HTR-8/SVneo (cell line): Measurements from ENCODE around the gene ASAP2.

Source experiments
- DNase-seq: peaks from one replicate; pipeline ENCODE4 v3.0.0; 2011; ENCODE audit warnings: low spot score, mixed read lengths; ENCODE audit not compliant: insufficient read length
- FAIRE-seq: peaks from 2 replicates; lab custom pipeline; 2011; peaks lifted over from hg19 to GRCh38; lab: Jason Lieb, UNC

ASAP2 gene

DNA sequence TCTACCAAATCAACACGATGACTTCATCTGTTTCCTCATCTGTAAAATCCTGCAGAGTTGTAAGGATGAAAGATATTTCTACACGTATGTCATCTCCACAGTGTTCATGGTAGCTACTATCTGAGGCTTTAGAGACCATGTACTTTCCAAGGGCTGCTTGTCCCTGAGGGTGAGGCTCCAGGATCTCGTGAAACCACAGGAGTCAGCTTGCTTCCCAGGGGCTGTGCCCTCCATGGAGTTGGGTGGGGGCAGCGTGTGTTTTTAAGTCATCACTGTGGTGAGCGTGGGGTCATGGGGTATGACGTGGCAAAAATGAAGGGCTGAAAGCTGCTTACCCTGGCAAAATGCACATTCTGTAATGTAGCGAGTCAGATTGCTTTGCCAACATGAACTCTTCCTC lies 81.6 kb downstream of the ASAP2 start:
- DNase-seq, result no peak

DNA sequence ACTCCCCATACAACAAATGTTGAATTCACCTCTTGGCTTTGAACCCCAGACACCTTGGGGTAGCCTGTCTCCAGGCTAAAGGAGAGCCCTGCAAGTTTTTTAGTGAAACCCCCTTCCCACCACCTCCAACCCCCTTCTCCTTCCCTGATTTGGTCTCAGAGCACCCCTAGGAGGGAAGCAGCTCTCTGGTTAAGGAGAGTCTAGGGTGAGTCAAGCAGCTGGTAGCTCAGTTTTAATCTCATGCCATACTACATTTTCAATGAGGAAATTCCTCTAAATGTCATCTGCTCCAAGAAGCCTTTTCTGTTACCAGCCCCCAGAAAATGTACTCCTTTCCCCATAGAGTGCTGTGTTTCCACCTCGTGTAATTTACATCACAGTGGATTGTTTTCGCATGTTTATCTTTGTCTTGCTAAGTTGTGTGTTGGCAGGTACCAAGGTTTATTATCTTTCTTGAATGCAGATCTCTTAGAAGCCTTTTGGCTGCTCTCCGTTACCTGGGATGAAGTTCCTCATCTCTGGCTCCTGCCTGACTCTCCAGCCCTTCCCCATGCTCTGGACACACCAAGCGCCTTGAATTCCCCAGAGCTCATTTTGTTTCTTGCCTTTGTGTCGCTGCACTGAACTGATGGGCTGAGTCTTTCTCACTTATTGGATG lies 82.2 kb downstream of the ASAP2 start:
- DNase-seq, result no peak
- FAIRE-seq, result no peak

More for the DNA sequence above, 81.6 kb downstream of the ASAP2 start:
- FAIRE-seq, result no peak

- FAIRE-seq (no peak), DNase-seq (no peak)
These were observed 84.7 kb downstream of the ASAP2 start for GRCh38 chr2:9291331-9291730.

- FAIRE-seq (no peak), DNase-seq (no peak)
These were observed 85.3 kb downstream of the ASAP2 start for GRCh38 chr2:9291866-9292265.

- FAIRE-seq (no peak), DNase-seq (no peak)
These were observed 85.8 kb downstream of the ASAP2 start for GRCh38 chr2:9292426-9292825.

DNA sequence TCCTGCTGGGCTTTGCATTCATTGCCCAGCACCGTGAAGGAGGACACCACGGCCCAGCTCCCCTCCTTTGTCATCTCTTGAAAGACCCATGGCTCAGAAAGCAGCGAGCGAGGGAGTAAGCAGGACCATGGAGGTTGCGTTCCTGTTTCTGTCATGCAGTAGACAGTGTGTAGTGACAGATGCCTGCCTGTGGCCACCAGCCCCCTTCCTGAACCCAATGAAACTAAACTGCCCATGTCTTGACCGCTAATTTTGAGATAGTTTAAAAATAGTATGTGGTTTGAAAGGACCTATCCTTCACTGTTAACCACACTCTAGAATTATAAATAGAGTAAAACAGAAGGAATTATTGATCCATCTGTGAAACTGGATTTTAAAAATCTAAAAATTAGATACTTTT lies 88.2 kb downstream of the ASAP2 start:
- no peak for DNase-seq
- no peak for FAIRE-seq

- FAIRE-seq (no peak), DNase-seq (no peak)
These were observed 89.9 kb downstream of the ASAP2 start for GRCh38 chr2:9296559-9296958.

- no peak for DNase-seq
- no peak for FAIRE-seq
These were observed 90.5 kb downstream of the ASAP2 start for GRCh38 chr2:9297156-9297555.

- DNase-seq (no peak), FAIRE-seq (no peak)
These were observed 91.2 kb downstream of the ASAP2 start for GRCh38 chr2:9297807-9298206.

GRCh38 chr2:9298583-9298982 lies 92.0 kb downstream of the ASAP2 start:
- FAIRE-seq, result no peak

DNA sequence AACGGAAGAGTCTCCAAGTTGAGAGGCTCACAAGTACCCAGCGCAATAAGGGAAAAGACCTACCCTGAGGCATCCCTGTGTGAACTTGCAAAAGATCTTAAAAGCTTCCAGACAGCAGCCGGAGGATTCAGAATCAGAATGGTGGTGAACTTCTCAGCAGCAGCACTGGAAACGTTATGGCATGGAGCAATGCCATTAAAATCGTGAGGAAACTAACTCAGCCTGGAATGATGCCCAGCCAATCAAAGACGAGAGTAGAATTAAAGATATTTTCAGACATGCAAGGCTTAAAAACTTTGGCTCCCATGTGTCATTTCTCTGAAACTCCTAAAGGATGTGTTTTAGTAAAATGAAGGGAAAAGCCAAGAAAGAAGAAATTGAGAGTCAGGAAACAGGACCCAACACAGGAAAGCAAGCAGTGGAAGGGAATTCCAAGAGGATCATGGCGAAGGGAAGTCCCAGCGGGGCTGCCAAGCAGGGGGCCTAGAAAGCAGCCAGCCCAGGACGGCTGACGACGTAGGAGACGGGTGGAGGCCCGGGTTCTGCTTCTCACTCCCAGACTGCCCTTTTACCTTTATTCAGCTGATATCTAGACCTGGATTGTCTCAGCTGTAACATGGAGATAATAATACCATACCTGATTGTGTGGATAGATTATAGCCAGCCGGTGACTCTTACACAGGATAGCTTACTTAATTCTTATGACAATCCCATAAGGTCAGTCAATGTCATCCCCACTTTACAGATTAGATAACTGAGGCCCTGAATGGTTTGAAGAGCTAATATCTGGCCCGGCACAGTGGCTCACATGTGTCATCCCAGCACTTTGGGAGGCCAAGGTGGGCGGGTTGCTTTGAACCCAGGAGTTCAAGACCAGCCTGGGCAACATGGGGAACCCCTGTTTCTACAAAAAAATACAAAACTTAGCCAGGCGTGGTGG lies 92.8 kb downstream of the ASAP2 start:
- FAIRE-seq, result no peak
- no peak for DNase-seq

More at GRCh38 chr2:9298583-9298982, 92.0 kb downstream of the ASAP2 start:
- no peak for DNase-seq

DNA sequence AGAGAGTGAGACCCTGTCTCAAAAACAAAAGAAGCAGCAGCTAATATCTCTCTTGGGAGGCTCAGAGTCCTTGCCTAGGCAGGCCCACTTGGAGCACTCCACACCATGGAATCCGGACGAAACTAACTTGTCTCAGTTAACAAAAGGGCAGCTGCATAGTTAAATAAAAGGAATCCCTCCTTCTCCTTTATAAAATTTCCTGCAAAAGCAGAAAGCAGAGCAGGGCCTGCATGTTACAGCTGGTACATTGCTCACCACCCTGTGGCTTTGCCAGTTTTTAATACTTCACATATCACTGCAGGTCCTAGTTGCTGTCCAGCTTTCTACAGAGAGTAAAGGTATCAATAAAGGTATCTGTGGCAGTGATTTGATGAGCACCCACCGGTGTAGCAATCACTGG lies 93.6 kb downstream of the ASAP2 start:
- FAIRE-seq, result no peak
- DNase-seq, result no peak

DNA sequence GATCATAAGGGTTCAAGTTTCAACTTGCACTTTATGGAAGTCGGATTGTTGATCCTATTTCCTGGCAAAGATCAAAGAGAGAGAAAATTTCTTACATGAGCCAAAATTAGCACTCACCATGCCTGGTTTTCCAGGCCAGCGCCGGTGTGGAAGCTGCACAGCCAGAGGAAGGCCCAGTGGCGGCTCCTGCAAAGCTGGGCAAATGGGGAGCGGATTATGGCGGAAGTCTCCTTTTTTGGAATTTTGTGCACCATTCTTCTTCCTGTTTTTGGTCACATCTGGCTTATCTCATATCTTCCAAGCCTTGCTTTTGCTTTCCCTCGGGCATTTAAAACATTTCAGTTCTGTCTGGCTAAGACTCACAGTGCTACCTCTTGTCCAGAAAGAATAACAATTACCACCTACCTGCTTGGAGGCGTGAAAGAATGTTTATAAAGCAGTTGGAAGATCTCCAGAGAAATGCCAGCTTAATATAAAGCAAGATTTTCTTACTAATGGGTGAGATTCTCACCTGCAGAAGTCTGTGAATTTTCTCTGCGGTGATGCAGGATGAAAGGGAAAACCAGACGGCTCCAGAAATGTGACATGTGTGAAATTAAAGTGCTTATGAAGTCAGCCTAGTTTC lies 94.3 kb downstream of the ASAP2 start:
- FAIRE-seq (no peak), DNase-seq (no peak)

DNA sequence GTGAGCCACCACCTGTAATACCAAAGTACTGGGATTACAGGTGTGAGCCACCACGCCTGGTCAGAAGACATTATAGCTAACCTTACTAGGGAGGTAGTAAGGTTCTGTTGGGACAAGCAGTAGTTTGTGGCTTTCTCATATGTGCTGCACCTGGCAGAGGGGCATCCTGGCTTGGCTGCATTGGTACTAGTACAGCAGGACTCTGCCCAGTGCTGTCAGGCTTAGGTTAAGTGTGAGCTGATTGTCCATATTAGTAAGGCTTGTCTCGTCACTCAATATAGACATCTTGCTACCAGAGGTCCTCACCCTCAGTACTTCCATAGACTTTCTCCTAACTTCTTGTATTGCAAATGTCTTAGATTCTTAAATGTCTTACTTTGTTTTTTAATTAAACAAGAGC lies 96.1 kb downstream of the ASAP2 start:
- FAIRE-seq (no peak), DNase-seq (no peak)

DNA sequence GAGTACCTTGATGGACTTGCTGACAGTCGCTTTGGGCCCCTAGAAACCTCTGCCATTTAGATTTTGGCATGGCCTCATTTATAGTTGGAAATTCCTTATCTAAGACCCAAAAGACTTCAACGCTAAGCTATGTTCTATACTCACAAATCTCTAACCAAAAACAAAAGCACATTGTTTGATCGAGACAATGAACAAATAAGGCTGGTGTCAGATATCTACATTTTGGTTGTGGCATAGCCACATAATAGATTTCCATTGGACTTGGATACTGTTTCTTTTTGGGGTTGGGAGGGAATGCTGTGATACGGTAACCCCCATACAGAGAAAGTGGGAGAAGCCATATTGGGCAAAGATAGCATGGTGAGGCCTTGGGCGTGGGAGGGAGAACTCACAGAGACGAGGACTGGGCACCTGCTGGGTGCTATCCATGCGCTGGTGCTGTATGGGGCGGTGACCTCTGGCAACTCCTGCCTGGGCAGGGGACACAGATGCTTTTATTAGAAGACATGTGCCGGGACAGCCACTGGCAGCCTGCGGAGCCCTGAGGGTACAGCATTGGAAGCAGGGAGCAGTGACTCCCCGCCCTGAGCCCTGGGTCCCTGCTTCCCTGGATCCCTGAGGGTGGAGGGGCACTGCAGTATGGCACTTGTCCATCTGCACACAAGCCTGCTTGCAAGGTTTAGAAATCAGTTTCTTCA lies 97.1 kb downstream of the ASAP2 start:
- DNase-seq (no peak), FAIRE-seq (no peak)

- no peak for DNase-seq
- FAIRE-seq, result no peak
These were observed 100.3 kb downstream of the ASAP2 start for GRCh38 chr2:9306911-9307310.

GRCh38 chr2:9307535-9307934 lies 100.9 kb downstream of the ASAP2 start:
- DNase-seq (no peak), FAIRE-seq (no peak)

DNA sequence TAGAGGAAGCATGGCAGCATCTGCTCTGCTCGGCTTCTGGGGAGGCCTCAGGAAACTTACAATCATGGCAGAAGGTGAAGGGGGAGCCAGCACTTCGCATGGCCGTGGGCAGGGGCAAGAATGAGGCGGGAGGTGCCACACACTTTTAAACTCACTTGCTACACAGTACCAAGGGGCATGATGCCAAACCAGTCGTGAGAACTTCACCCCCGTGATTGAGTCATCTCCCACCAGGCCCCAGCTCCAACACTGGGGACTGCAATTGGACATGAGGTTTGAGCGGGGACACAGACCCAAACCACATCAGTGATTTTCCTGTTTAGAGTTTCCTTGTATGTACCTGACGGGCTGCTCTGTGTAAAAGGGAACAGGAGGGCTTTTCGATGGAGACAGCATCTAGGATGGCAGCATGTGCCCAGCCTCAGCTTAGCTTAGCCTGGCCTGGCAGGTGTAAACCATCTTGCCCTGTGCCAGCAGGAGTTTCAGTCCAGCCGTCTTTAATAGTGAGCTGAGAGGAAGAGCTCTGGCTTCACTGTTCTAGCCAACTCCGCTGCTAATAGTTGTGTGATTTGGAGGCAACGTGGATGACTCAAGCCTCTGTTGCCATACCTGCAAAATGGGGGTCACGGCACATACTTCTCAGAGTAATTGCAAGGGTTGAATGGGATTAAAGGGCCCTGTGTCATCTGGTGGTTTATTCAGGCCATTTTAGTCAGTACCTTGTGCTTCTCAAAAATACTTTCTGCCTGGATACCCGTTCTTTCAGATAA lies 101.8 kb downstream of the ASAP2 start:
- DNase-seq, result no peak

GRCh38 chr2:9309147-9309546 lies 102.5 kb downstream of the ASAP2 start:
- DNase-seq, result no peak
- FAIRE-seq, result no peak

More for the DNA sequence above, 101.8 kb downstream of the ASAP2 start:
- FAIRE-seq, result no peak

- FAIRE-seq, result no peak
- DNase-seq, result peak; percentile 63
These were observed 103.8 kb downstream of the ASAP2 start for GRCh38 chr2:9310377-9310776.
